ENCODE results near the gene GOLGA1.

GOLGA1 gene

GRCh38 chr9:124831642-124832364 lies 109.1 kb downstream of the GOLGA1 start:
- DNase-seq, result no peak

- DNase-seq, result no peak
Measured at GRCh38 chr9:124830593-124830992, 110.3 kb downstream of the GOLGA1 start.

- DNase-seq, result no peak
Measured at GRCh38 chr9:124829334-124829669, 111.6 kb downstream of the GOLGA1 start.

GRCh38 chr9:124828489-124829333 lies 112.2 kb downstream of the GOLGA1 start:
- no peak for DNase-seq

Data from activated CD4-positive, alpha-beta T cell treated with anti-CD3 and anti-CD28 coated beads, Interleukin-2, amount 50 U/mL, for 48 hours (primary cell).